Fibroblast of lung (primary cell): ENCODE measurements around the gene PXDN. TPM values are rescaled to one million over a fixed set of nuclear protein-coding genes. Genes with fewer than 3 reads are reported as not detected.
"Not testable (repeated sequence)": the region's sequence is repeated elsewhere in the genome, so short reads cannot be mapped to it uniquely, and the experiment has no call there.

ENCODE experiments used
- DNase-seq, 2 donors: peaks; one replicate each; pipeline versions ENCODE4 v3.0.0 to v3.0.0-alpha.2; 2010; ENCODE audit warnings: low read depth in 2 of 2
- H2AFZ ChIP-seq: 2 replicates; pipeline ENCODE4 v1.5.1; 2012; ENCODE audit warnings: low read length, control low read depth, inconsistent platforms
- H3K27ac ChIP-seq: 2 replicates; pipeline ENCODE4 v1.5.1; 2011; ENCODE audit warnings: low read length, control low read depth; ENCODE audit not compliant: insufficient read depth
- H3K27me3 ChIP-seq: 2 replicates; pipeline ENCODE4 v1.5.1; 2011; ENCODE audit warnings: mild to moderate bottlenecking, low read length; ENCODE audit not compliant: control insufficient read depth, insufficient read depth
- H3K36me3 ChIP-seq: 2 replicates; pipeline ENCODE4 v1.5.1; 2011; ENCODE audit warnings: low read length; ENCODE audit not compliant: control insufficient read depth, insufficient read depth
- H3K4me1 ChIP-seq: 2 replicates; pipeline ENCODE4 v1.5.1; 2011; ENCODE audit warnings: low read length; ENCODE audit not compliant: control insufficient read depth, insufficient read depth; ENCODE audit errors: extremely low read depth
- H3K4me2 ChIP-seq: 2 replicates; pipeline ENCODE4 v1.5.1; 2011; ENCODE audit warnings: low read length, control low read depth; ENCODE audit not compliant: insufficient read depth; ENCODE audit errors: extremely low read depth
- H3K4me3 ChIP-seq, 4 experiments: fragments of 200-600 bp in 1 of 4; sonication (generic) in 1 of 4; replicated peaks in 1 of 4; 2 replicates each; pipeline ENCODE4 v1.5.1; 2011 to 2016; ENCODE audit warnings: low read length in 4 of 4, low read depth in 3 of 4, mild to moderate bottlenecking in 3 of 4, control low read depth in 2 of 4, inconsistent platforms in 1 of 4, mixed read lengths in 1 of 4; ENCODE audit not compliant: insufficient read depth in 1 of 4; ENCODE audit errors: control extremely low read depth in 1 of 4
- H3K79me2 ChIP-seq: 2 replicates; pipeline ENCODE4 v1.5.1; 2012; ENCODE audit warnings: mild to moderate bottlenecking, low read length, inconsistent platforms; ENCODE audit not compliant: control insufficient read depth, insufficient read depth
- H3K9ac ChIP-seq: 2 replicates; pipeline ENCODE4 v1.5.1; 2011; ENCODE audit warnings: mild to moderate bottlenecking, low read length, control low read depth; ENCODE audit not compliant: insufficient read depth
- H3K9me3 ChIP-seq: 2 replicates; pipeline ENCODE4 v1.5.1; 2012; ENCODE audit warnings: low read depth, low read length; ENCODE audit not compliant: control insufficient read depth, insufficient read depth
- H4K20me1 ChIP-seq: 2 replicates; pipeline ENCODE4 v1.5.1; 2011; ENCODE audit warnings: low read length; ENCODE audit not compliant: control insufficient read depth, insufficient read depth; ENCODE audit errors: extremely low read depth
- EZH2 ChIP-seq: IDR thresholded peaks from 2 replicates; pipeline ENCODE4 v1.5.1; 2012; ENCODE audit warnings: low read length, control low read depth, mild to moderate bottlenecking; ENCODE audit errors: missing control alignments
- polyA plus RNA-seq, 2 donors: library from polyadenylated mRNA; depleted of rRNA in 1 of 2; stranded (reverse) in 1 of 2; unstranded in 1 of 2; fragments of >200 nt; gene quantifications; 2 replicates each; pipeline ENCODE4 v1.2.1, GENCODE V29; 2011 to 2012; ENCODE audit warnings: missing spikeins in 1 of 2
- total RNA-seq: library from RNA; depleted of rRNA; stranded (reverse); fragments of >200 nt; gene quantifications from 2 replicates; pipeline ENCODE4 v1.2.1, GENCODE V29; 2014
- TF ChIP-seq, protein P1 (sequence below), 2 donors: IDR thresholded peaks in 1 of 2; conservative IDR thresholded peaks in 1 of 2; 1 replicate in 1 of 2; 2 replicates in 1 of 2; pipeline ENCODE4 v1.5.1; 2011 to 2012; ENCODE audit warnings: low read length in 2 of 2, control low read depth in 1 of 2, inconsistent platforms in 1 of 2, low read depth in 1 of 2, mild to moderate bottlenecking in 1 of 2

Gene PXDN
- total and polyA plus RNA-seq, 2 donors (not counting 1 experiment from before 2014, with no cell fraction given): 153 to 298 TPM

DNA sequence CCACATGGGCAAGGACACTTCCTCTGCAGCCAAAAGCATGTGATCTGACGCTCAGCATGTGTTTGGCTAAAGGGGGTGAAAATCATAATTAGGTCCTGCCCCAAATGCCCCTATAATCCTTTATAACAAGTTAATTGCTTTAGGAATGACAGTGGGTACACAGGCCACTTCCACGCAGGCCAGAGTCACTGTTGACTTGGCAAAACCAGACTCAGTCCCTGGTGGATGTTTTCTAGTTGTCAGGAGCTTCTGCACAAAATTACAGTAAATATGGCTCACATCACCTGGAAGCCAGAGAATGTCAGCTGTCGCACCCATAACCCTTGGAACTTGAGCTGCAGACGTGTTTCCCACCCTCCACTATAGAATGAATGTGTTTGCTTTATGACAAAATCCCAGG lies 13.3 kb upstream of the PXDN start:
- no peaks in the 10 kb centered on the region for H3K9me3 ChIP-seq
- H3K36me3 ChIP-seq: no peaks in the 10 kb centered on the region
- no peaks in the 10 kb centered on the region for H3K27me3 ChIP-seq
- no peaks in the 10 kb centered on the region for H4K20me1 ChIP-seq
- TF ChIP-seq, protein P1, sequence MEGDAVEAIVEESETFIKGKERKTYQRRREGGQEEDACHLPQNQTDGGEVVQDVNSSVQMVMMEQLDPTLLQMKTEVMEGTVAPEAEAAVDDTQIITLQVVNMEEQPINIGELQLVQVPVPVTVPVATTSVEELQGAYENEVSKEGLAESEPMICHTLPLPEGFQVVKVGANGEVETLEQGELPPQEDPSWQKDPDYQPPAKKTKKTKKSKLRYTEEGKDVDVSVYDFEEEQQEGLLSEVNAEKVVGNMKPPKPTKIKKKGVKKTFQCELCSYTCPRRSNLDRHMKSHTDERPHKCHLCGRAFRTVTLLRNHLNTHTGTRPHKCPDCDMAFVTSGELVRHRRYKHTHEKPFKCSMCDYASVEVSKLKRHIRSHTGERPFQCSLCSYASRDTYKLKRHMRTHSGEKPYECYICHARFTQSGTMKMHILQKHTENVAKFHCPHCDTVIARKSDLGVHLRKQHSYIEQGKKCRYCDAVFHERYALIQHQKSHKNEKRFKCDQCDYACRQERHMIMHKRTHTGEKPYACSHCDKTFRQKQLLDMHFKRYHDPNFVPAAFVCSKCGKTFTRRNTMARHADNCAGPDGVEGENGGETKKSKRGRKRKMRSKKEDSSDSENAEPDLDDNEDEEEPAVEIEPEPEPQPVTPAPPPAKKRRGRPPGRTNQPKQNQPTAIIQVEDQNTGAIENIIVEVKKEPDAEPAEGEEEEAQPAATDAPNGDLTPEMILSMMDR (conservative IDR thresholded peaks at IDR 0.05 in 1 of 2, IDR thresholded peaks at IDR 0.05 in 1 of 2; ENCODE audit: low read depth in 1 of 2, low read length in 2 of 2): no peak
- TF ChIP-seq EZH2: no peak
- no peak overlapping the region for H2AFZ ChIP-seq
- no peaks in the 10 kb centered on the region for H3K79me2 ChIP-seq
- no peak for DNase-seq
- H3K27ac ChIP-seq: no peak overlapping the region
- no peak overlapping the region for H3K4me2 ChIP-seq
- no peak overlapping the region for H3K4me3 ChIP-seq
- no peak overlapping the region for H3K9ac ChIP-seq
- H3K4me1 ChIP-seq: peaks cover 10% of the 10 kb centered on the region

DNA sequence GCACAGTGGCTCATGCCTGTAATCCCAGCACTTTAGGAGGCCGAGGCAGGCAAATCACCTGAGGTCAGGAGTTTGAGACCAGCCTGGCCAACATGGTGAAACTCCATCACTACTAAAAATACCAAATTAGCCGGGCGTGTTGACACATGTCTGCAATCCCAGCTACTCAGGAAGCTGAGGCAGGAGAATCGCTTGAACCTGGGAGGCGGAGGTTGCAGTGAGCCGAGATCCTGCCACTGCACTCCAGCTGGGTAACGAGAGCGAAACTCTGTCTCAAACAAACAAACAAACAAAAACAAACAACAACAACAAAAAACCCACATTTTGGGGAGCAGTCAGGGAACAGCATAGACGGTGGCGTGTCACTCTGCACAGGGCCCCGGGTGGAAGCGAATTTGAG lies 12.8 kb upstream of the PXDN start:
- H3K27ac ChIP-seq, H3K9me3 ChIP-seq, H3K27me3 ChIP-seq, H3K4me3 ChIP-seq, H4K20me1 ChIP-seq, H3K4me2 ChIP-seq, H3K36me3 ChIP-seq, H3K79me2 ChIP-seq, H2AFZ ChIP-seq, DNase-seq, H3K9ac ChIP-seq: not testable (repeated sequence)
- H3K4me1 ChIP-seq: peaks cover 10% of the 10 kb centered on the region

DNA sequence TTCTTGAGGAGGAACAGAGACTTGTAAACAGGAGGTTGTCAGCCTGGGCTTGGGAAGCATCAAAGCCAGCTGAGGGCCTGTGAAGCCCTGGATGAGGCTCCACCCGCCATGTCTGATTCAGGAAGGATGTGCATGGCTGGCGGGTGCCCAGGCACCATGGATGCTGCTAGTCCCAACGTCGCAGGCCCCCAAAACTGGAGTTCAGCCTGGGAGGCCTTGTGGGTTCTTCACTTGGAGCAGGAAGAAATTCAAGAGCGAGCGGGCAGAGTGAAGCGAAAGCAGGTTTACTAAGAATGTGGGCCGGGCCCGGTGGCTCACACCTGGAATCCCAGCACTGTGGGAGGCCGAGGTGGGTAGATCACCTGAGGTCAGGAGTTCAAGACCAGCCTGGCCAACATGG lies 12.1 kb upstream of the PXDN start:
- H3K4me1 ChIP-seq: peaks cover 10% of the 10 kb centered on the region
- H3K79me2 ChIP-seq: no peaks in the 10 kb centered on the region
- no peaks in the 10 kb centered on the region for H3K36me3 ChIP-seq
- H3K4me2 ChIP-seq: no peak overlapping the region
- H3K27ac ChIP-seq: no peak overlapping the region
- no peak overlapping the region for H3K4me3 ChIP-seq
- no peaks in the 10 kb centered on the region for H3K27me3 ChIP-seq
- H2AFZ ChIP-seq: no peak overlapping the region
- no peaks in the 10 kb centered on the region for H4K20me1 ChIP-seq
- H3K9me3 ChIP-seq: no peaks in the 10 kb centered on the region
- TF ChIP-seq EZH2: no peak
- TF ChIP-seq, protein P1 (conservative IDR thresholded peaks at IDR 0.05 in 1 of 2, IDR thresholded peaks at IDR 0.05 in 1 of 2; ENCODE audit: low read depth in 1 of 2, low read length in 2 of 2): no peak
- DNase-seq: no peak
- no peak overlapping the region for H3K9ac ChIP-seq
